Smooth muscle cell (in vitro differentiated cells): ENCODE results near the gene HAUS8. TPM values are rescaled to one million over a fixed set of nuclear protein-coding genes. Genes with fewer than 3 reads are reported as not detected.
A peak's percentile ranks its signal among the peaks of the same experiment; 100 is the strongest.

ENCODE experiments used
- DNase-seq: peaks from one replicate; lab custom pipeline; 2025; ENCODE audit not compliant: unreplicated experiment; lab: John Stamatoyannopoulos, UW
- H2AFZ ChIP-seq: fragments of 200-600 bp; sonication (generic); 2 replicates; pipeline ENCODE4 v1.6.0; 2016; ENCODE audit warnings: antibody characterized with exemption, low read depth, mild to moderate bottlenecking
- H3F3A ChIP-seq: fragments of 200-600 bp; sonication (generic); 2 replicates; pipeline ENCODE4 v1.6.0; 2017; ENCODE audit warnings: antibody characterized with exemption, low read depth
- H3K27ac ChIP-seq: fragments of 200-600 bp; sonication (generic); 2 replicates; pipeline ENCODE4 v1.5.1; 2016; ENCODE audit warnings: low read depth, mild to moderate bottlenecking
- H3K27me3 ChIP-seq: fragments of 200-600 bp; sonication (generic); 2 replicates; pipeline ENCODE4 v1.6.1; 2016; ENCODE audit warnings: low read depth, mild to moderate bottlenecking
- H3K36me3 ChIP-seq: fragments of 200-600 bp; sonication (generic); 2 replicates; pipeline ENCODE4 v1.5.1; 2016; ENCODE audit warnings: low read depth
- H3K4me1 ChIP-seq: fragments of 200-600 bp; sonication (generic); 2 replicates; pipeline ENCODE4 v1.5.1; 2016; ENCODE audit warnings: low read depth
- H3K4me2 ChIP-seq: fragments of 200-600 bp; sonication (generic); 2 replicates; pipeline ENCODE4 v1.6.0; 2016; ENCODE audit warnings: mild to moderate bottlenecking
- H3K4me3 ChIP-seq: fragments of 200-600 bp; sonication (generic); 2 replicates; pipeline ENCODE4 v1.5.1; 2016; ENCODE audit warnings: mild to moderate bottlenecking
- H3K79me2 ChIP-seq: fragments of 200-600 bp; sonication (generic); 2 replicates; pipeline ENCODE4 v1.6.0; 2016; ENCODE audit warnings: low read depth, mild to moderate bottlenecking
- H3K9ac ChIP-seq: fragments of 200-600 bp; sonication (generic); 2 replicates; pipeline ENCODE4 v1.6.0; 2016; ENCODE audit warnings: low read depth
- H3K9me3 ChIP-seq: fragments of 200-600 bp; sonication (generic); replicated peaks from 2 replicates; pipeline ENCODE4 v1.5.1; 2016; ENCODE audit warnings: low read depth
- H4K20me1 ChIP-seq: fragments of 200-600 bp; sonication (generic); 2 replicates; pipeline ENCODE4 v1.6.0; 2016; ENCODE audit warnings: low read depth
- WGBS: methylation state at CpG from one replicate; pipeline ENCODE4 v1.1.7; 2016; ENCODE audit warnings: low lambda C conversion rate; 5-methylcytosine and 5-hydroxymethylcytosine counted together
- polyA plus RNA-seq: library from polyadenylated mRNA; unstranded; fragments of >200 nt; fragmentation: Nextera tagmentation; extraction: Ambion mirVana; gene quantifications from 2 replicates; pipeline ENCODE4 v1.2.1, GENCODE V29; 2016
- total RNA-seq: library from RNA; depleted of rRNA; stranded (reverse); fragments of >200 nt; gene quantifications from 2 replicates; pipeline ENCODE4 v1.2.3, GENCODE V29; 2014
- TF ChIP-seq, protein P1 (sequence below): fragments of 200-600 bp; sonication (generic); IDR thresholded peaks from 2 replicates; pipeline ENCODE4 v1.5.1; 2017; ENCODE audit warnings: borderline replicate concordance, mild to moderate bottlenecking, antibody characterized with exemption; ENCODE audit not compliant: insufficient read depth, poor library complexity, severe bottlenecking

The HAUS8 gene
- total and polyA plus RNA-seq, 2 experiments from 2014 or later = 6.3 to 7.4 TPM

DNA sequence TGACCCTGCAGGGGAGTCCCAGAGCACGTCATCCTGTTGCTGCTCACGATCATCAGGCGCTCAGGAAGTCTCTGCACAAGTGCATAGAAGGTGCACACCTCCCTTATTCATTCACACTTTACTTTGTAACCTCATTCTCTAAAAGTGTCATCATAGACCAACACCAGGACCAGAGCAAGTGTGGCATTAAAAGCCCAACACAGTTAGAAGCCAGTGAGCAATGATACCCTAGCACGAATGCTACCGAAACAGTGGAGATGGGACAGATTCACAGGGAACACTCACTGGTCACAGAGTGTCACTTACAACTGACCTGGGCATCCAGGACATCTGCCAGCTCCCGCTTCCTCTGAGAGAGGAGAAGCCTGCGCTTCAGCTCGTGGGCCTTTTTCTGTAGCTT, 17.0 kb downstream of the HAUS8 start:
- Histone ChIP-seq H2AFZ (no peak overlapping the region), H3K9ac (no peak overlapping the region), H3K79me2 (no peaks in the 10 kb centered on the region), H3F3A (no peaks in the 10 kb centered on the region), H3K4me2 (no peak overlapping the region), H3K27ac (no peak overlapping the region), H3K36me3 (peaks cover 16% of the 10 kb centered on the region), H3K4me3 (no peak overlapping the region), H3K27me3 (no peaks in the 10 kb centered on the region), H3K9me3 (peaks cover 12% of the 10 kb centered on the region), H3K4me1 (no peaks in the 10 kb centered on the region), H4K20me1 (no peaks in the 10 kb centered on the region)
- no peak for DNase-seq
- TF ChIP-seq, protein P1, sequence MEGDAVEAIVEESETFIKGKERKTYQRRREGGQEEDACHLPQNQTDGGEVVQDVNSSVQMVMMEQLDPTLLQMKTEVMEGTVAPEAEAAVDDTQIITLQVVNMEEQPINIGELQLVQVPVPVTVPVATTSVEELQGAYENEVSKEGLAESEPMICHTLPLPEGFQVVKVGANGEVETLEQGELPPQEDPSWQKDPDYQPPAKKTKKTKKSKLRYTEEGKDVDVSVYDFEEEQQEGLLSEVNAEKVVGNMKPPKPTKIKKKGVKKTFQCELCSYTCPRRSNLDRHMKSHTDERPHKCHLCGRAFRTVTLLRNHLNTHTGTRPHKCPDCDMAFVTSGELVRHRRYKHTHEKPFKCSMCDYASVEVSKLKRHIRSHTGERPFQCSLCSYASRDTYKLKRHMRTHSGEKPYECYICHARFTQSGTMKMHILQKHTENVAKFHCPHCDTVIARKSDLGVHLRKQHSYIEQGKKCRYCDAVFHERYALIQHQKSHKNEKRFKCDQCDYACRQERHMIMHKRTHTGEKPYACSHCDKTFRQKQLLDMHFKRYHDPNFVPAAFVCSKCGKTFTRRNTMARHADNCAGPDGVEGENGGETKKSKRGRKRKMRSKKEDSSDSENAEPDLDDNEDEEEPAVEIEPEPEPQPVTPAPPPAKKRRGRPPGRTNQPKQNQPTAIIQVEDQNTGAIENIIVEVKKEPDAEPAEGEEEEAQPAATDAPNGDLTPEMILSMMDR = no peak
- 98% methylated on average over 8 of the region's 8 CpGs for WGBS

DNA sequence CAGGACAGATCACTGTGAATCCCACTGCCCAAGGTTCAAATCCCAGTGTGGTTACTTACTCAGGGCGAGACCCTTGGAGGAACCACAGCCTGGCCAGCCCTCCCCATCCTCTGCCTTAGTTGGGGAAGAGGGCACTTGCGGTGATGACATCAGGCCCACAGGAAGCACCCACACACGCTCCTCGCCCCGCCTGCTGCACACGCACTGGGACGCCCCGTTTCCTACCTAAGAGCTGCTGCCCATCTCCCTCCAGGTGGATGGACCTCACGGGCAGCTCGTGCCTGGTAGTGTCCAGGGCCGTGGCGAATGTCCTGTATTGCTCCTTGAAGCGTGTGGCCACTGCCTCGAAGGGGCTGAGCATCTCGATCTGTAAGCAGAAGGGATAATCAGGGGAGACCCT, 19.6 kb downstream of the HAUS8 start:
- no peak overlapping the region for H3K27ac ChIP-seq
- TF ChIP-seq, protein P1 = no peak
- no peak overlapping the region for H3K4me2 ChIP-seq
- WGBS = 93% methylated on average over 15 of the region's 15 CpGs
- no peaks in the 10 kb centered on the region for H3K79me2 ChIP-seq
- peaks cover 16% of the 10 kb centered on the region for H3K36me3 ChIP-seq
- no peak overlapping the region for H3K4me3 ChIP-seq
- no peak overlapping the region for H2AFZ ChIP-seq
- H4K20me1 ChIP-seq = no peaks in the 10 kb centered on the region
- H3K9ac ChIP-seq = no peak overlapping the region
- no peak for DNase-seq
- H3K4me1 ChIP-seq = no peaks in the 10 kb centered on the region
- H3F3A ChIP-seq = no peaks in the 10 kb centered on the region
- H3K27me3 ChIP-seq = no peaks in the 10 kb centered on the region
- peaks cover 12% of the 10 kb centered on the region for H3K9me3 ChIP-seq

GRCh38 chr19:17054746-17055145, 20.5 kb downstream of the HAUS8 start:
- no peaks in the 10 kb centered on the region for H3K4me1 ChIP-seq
- WGBS = 97% methylated on average over 5 of the region's 5 CpGs
- H2AFZ ChIP-seq = no peak overlapping the region
- no peaks in the 10 kb centered on the region for H4K20me1 ChIP-seq
- H3K36me3 ChIP-seq = peaks cover 15% of the 10 kb centered on the region
- peaks cover 12% of the 10 kb centered on the region for H3K9me3 ChIP-seq
- H3K27ac ChIP-seq = no peak overlapping the region
- no peak overlapping the region for H3K9ac ChIP-seq
- TF ChIP-seq, protein P1 = no peak
- no peaks in the 10 kb centered on the region for H3F3A ChIP-seq
- H3K4me2 ChIP-seq = no peak overlapping the region
- DNase-seq = no peak
- no peaks in the 10 kb centered on the region for H3K79me2 ChIP-seq
- H3K27me3 ChIP-seq = no peaks in the 10 kb centered on the region
- H3K4me3 ChIP-seq = no peak overlapping the region

DNA sequence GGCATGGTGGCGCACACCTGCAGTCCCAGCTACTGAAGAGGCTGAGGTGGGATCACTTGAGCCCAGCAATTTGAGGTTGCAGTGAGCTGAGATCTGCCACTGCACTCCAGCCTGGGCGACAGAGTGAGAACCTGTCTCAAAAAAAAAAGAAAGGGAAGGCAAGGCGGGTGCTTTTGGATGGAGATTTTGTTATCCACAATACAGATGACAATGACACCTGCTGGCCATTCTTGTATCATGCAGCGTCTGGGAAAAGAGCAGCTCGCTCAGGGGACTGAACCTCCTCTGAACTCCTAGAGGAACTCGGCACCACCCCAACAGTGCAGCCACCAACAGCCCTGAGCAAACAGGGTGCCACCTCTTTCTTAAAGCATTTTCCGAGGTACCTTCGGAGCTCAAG, 22.8 kb downstream of the HAUS8 start:
- no peak overlapping the region for H3K27ac ChIP-seq
- no peaks in the 10 kb centered on the region for H3K4me1 ChIP-seq
- TF ChIP-seq, protein P1 = peak; percentile 47
- H3K79me2 ChIP-seq = no peaks in the 10 kb centered on the region
- no peak overlapping the region for H2AFZ ChIP-seq
- WGBS = 74% methylated on average over 8 of the region's 8 CpGs
- no peak overlapping the region for H3K4me3 ChIP-seq
- no peaks in the 10 kb centered on the region for H3K9me3 ChIP-seq
- no peak for DNase-seq
- H3K4me2 ChIP-seq = no peak overlapping the region
- no peak overlapping the region for H3K9ac ChIP-seq
- H4K20me1 ChIP-seq = no peaks in the 10 kb centered on the region
- H3F3A ChIP-seq = no peaks in the 10 kb centered on the region
- no peaks in the 10 kb centered on the region for H3K27me3 ChIP-seq
- no peaks in the 10 kb centered on the region for H3K36me3 ChIP-seq
